Erythroblast (primary cell): Measurements from ENCODE around the gene IL1RAPL2.
"Not testable (repeated sequence)": the region's sequence is repeated elsewhere in the genome, so short reads cannot be mapped to it uniquely, and the experiment has no call there.

Experiments
- DNase-seq, 2 experiments: peaks; one replicate each; lab custom pipeline; 2025; lab: John Stamatoyannopoulos, UW
- GATA1 ChIP-seq: IDR thresholded peaks from 2 replicates; pipeline ENCODE4 v1.6.1; 2011; ENCODE audit warnings: low read depth, mild to moderate bottlenecking, control low read depth, low read length, moderate library complexity
- POLR2A ChIP-seq: IDR thresholded peaks from 2 replicates; pipeline ENCODE4 v1.6.1; 2011; ENCODE audit warnings: mild to moderate bottlenecking, low read length

IL1RAPL2 gene

DNA sequence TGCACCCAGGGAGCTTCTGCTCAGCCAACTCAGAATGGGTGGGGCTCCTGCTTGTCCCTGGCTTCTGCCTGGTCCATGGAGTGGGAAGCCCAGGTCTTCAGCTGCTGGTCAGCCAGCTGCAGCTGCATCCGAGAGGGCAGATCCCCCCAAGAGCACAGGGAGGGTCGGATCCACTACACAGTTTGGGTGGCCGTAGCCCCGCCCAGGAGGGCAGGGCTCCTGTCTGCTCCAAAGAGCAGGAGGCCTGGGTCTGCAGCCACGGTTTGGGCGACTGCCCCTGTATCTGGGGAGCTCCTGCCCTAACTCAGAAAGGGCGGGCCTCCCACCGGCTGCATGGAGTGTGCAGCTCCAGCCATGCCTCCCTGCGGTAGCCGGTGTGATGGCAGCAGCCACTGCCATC, 485.4 kb downstream of the IL1RAPL2 start:
- TF ChIP-seq GATA1 = no peak
- no peak for TF ChIP-seq POLR2A
- DNase-seq = no peak

DNA sequence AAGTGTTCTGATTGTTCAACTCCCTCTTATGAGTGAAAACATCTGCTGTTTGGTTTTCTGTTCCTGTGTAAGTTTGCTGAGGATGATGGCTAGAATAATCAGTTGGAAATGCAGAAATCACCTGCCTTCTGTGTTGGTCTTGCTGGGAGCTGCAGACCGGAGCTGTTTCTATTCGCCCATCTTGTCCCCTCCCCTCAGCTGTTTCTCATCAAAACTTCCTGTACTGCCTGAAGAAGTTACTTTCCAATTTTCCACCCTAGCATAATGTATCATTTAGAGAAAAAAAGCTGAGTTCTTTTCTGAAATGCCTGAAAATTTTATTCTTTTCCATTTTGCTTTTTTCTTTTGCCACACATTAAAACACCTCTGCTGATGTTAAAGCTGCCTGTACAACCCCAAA, 486.9 kb downstream of the IL1RAPL2 start:
- TF ChIP-seq GATA1 (no peak), POLR2A (no peak)
- no peak for DNase-seq

DNA sequence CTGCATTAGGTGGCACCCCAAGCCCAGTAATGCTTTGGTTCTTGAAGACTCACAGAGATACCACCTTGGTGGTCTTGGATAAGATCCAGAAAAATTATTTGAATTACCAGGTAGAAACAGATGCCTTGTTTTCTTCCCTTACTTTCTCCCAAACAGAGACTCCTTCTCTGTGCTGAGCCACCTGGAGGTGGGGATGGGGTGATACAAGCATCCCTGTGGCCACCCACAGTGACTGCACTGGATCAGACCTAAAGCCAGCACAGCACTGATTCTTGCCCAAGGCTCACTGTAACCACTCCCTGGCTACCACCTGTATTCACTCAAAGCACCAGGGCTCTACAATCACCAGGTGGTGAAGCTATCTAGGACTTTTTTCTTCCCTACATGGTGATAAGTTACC, 497.7 kb downstream of the IL1RAPL2 start:
- no peak for DNase-seq
- TF ChIP-seq POLR2A (no peak), GATA1 (no peak)

DNA sequence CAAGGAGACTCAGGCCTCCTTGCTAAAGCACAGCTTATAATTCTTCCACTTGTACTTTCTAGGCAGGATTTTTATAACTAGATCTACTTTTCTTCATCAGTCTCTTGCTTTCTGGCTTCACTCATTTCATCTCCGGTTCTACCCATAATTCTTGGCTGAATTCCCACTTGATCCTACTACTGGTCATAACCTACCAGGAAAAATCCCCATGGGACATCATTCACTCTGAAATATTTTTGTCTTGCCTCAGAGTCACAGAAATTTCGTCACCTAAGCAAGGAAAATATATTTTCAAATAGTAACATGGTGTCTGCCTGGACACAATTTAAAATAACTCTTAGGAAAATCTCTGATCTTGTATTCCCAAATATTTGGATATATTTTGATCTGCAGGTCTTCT, 532.2 kb downstream of the IL1RAPL2 start:
- DNase-seq = no peak
- TF ChIP-seq GATA1 (no peak), POLR2A (no peak)

DNA sequence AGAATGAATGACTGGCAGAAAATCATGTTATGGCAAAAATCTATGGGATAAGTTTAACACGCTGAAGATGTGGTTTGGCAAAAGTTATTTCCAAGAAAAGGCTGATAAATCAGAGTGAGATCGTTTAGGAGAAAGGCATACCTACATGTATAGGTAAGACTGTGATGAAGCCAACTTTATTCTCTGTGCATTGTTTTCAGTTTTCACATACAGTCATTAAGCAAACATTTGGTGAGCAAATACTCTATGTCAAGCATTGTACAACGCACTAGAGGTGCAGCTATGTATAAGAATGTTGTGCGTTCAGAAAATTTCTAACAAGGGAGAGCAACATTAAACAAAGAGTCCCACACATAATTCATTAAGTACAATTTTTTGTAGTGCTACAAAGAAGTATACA, 532.8 kb downstream of the IL1RAPL2 start:
- DNase-seq = no peak
- no peak for TF ChIP-seq POLR2A
- TF ChIP-seq GATA1 = no peak

DNA sequence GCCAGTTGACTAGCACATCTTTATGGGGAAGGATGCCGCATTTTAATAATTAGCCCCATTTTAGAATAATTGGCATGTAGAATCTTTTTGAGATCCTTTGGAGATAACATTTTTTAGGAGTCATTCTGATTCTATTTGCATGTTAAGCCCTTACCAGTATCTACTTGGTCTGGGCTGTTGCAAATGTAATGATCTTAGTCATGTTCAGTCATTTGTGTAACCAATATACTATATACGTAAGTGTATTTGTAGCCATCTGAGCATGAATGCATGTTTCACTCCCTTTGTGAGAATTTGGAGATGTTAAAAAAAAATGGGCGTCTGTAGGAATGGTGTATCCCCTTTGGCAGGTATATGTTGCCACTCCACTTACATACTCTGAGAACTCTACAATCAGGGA, 535.4 kb downstream of the IL1RAPL2 start:
- TF ChIP-seq GATA1 (no peak), POLR2A (no peak)
- DNase-seq = no peak

GRCh38 chrX:105109936-105110335, 543.9 kb downstream of the IL1RAPL2 start:
- DNase-seq = no peak
- TF ChIP-seq POLR2A (no peak), GATA1 (no peak)

GRCh38 chrX:105114554-105115130, 548.6 kb downstream of the IL1RAPL2 start:
- no peak for DNase-seq
- no peak for TF ChIP-seq GATA1
- no peak for TF ChIP-seq POLR2A

DNA sequence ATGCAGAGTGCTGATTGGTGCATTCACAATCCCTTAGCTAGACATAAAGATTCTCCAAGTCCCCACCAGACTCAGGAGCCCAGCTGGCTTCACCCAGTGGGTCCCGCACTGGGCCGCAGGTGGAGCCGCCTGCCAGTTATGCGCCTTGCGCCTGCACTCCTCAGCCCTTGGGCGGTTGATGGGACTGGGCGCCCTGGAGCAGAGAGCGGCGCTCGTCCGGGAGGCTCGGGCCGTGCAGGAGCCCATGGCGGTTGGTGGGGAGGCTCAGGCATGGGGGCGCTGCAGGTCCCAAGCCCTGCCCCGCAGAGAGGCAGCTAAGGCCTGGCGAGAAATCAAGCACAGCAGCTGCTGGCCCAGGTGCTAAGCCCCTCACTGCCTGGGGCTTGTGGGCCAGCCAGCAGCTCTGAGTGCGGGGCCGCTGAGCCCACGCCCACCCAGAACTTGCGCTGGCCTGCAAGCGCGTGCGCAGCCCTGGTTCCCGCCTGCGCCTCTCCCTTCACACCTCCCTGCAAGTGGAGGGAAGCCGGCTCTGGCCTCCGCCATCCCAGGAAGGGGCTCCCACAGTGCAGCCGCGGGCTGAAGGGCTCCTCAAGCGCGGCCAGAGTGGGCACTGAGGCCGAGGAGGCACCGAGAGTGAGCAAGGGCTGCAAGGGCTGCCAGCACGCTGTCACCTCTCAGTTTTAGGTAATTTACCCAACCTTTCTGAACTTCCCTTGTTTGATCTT, 549.8 kb downstream of the IL1RAPL2 start:
- DNase-seq = not testable (repeated sequence)

DNA sequence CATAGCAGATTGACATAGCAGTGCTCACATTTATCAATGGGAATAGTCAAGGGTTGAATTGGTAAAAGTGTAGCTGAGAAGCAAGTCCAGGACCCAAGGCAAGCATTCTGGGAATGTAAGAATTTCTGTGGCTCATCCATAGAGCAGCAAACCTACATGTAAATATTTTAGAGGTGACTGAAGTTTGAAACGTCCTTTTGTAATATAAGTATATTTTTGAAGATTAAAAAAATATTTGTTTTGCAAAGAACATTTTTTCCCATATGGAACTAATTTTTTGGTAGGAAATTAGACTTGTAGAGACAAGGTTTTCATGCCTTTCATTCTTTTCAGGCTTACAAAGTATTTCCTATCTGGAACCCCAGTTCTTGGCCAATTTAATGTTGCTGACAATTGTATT, 550.5 kb downstream of the IL1RAPL2 start:
- no peak for DNase-seq
- no peak for TF ChIP-seq GATA1
- TF ChIP-seq POLR2A = no peak

GRCh38 chrX:105117621-105118020, 551.6 kb downstream of the IL1RAPL2 start:
- DNase-seq = no peak
- TF ChIP-seq GATA1 = no peak
- no peak for TF ChIP-seq POLR2A

DNA sequence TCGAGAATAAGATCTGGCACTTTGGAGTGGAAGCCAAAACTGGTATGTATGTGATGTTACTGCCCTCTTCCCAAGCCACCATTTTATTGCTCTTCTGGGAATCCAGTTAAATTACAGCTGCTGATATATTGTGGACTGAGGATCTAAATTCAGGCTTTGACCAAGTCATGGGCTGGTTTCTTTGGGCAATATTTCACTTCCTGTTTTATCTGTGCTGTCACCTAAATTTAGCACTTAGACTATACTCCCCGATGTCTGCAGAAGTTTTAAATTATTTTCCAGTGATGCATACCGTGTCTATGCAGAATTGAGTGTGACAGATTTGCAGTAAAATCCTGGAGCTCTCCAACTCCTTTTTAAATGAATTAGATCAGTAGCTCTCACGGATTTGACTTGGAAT, 554.5 kb downstream of the IL1RAPL2 start:
- TF ChIP-seq GATA1 = no peak
- TF ChIP-seq POLR2A = no peak
- no peak for DNase-seq

- TF ChIP-seq GATA1 = no peak
- TF ChIP-seq POLR2A = no peak
- DNase-seq = no peak
Measured at GRCh38 chrX:105121186-105121585, 555.2 kb downstream of the IL1RAPL2 start.

GRCh38 chrX:105126201-105126600, 560.2 kb downstream of the IL1RAPL2 start:
- DNase-seq = no peak
- TF ChIP-seq POLR2A = no peak
- TF ChIP-seq GATA1 = no peak

DNA sequence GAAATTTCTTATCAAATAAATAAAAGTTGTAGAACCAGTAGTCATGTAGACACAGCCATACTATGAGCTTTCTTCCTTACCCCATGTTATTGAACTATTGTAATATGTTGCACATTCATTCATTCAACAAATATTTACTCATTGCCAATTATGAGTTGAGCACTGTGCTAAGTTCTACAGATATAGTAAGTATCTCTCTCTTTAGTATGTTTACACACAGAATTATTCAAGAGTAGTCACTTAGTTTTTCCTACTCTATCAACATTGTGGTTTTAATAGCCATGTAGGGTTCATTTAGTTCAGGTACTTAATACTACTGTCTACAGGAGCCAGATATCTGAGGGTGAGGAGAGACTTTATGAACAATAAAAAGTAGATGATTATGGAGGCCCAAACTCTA, 568.3 kb downstream of the IL1RAPL2 start:
- DNase-seq = no peak
- TF ChIP-seq POLR2A = no peak
- TF ChIP-seq GATA1 = no peak

DNA sequence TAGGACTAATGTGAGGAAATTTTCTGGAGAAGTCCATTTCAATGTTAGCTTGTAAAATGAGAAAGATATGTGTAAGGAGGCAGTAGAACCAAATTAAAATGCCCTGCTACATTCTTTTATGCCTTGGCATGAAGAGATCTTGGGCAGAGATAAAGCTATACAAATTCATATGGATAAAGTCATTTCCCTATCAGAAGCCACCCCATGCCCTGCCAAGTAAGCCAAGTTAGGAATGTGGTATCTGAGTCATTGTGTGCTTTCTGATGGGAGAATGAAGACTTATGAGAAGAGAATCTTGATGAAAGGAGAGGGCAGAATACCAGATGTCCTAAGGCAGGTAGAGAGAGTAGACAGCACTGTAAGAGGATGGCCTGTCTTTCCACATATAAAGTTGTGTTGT, 570.8 kb downstream of the IL1RAPL2 start:
- TF ChIP-seq POLR2A (no peak), GATA1 (no peak)
- no peak for DNase-seq
